HEK293 (cell line): Measurements from ENCODE around the gene GPHN.

Experiments used
- CTCF ChIA-PET: fragments of 350-600 bp; formaldehyde crosslinking; extraction: SDS; loops from one replicate; lab custom pipeline; 2021; ENCODE audit warnings: antibody characterized with exemption; lab: Yijun Ruan, JAX
- POLR2A ChIA-PET: fragments of 300-600 bp; formaldehyde crosslinking; extraction: SDS; loops from one replicate; lab custom pipeline; 2020; ENCODE audit warnings: antibody characterized with exemption, inconsistent platforms; lab: Yijun Ruan, JAX
- H3K27ac ChIP-seq: fragments of 200-500 bp; sonication (Bioruptor generic); 2 replicates; pipeline ENCODE4 v1.5.1; 2014; ENCODE audit warnings: low read depth, low read length, control low read depth, inconsistent platforms; ENCODE audit errors: extremely low read depth
- H3K36me3 ChIP-seq, 2 experiments: fragments of 200-500 bp in 1 of 2; sonication (Bioruptor generic) in 1 of 2; 1 replicate in 1 of 2; 2 replicates in 1 of 2; pipeline ENCODE4 v1.5.1; 2014 to 2017; ENCODE audit warnings: inconsistent platforms in 2 of 2, low read length in 2 of 2; ENCODE audit not compliant: control insufficient read depth in 2 of 2, insufficient read depth in 1 of 2
- H3K4me1 ChIP-seq: fragments of 200-500 bp; sonication (Bioruptor generic); 2 replicates; pipeline ENCODE4 v1.5.1; 2014; ENCODE audit warnings: mild to moderate bottlenecking, low read length, inconsistent platforms; ENCODE audit not compliant: control insufficient read depth, insufficient read depth
- H3K4me3 ChIP-seq: 2 replicates; pipeline ENCODE4 v1.5.1; 2011; ENCODE audit warnings: low read depth, mild to moderate bottlenecking, control low read depth, low read length, moderate library complexity
- H3K9me3 ChIP-seq: fragments of 200-500 bp; sonication (Bioruptor generic); 2 replicates; pipeline ENCODE4 v1.5.1; 2014; ENCODE audit warnings: low read depth, low read length, inconsistent platforms; ENCODE audit not compliant: control insufficient read depth, insufficient read depth
- HOXC10 ChIP-seq: sonication (generic); formaldehyde crosslinking; IDR thresholded peaks from 2 replicates; pipeline ENCODE4 v1.8.1; 2023; ENCODE audit warnings: mild to moderate bottlenecking, missing genetic modification reagents
- KLF9 ChIP-seq: fragments of 450-650 bp; formaldehyde crosslinking; IDR thresholded peaks from 2 replicates; pipeline ENCODE4 v1.5.1; 2016; ENCODE audit warnings: missing biosample characterization, missing genetic modification characterization, low read depth
- OVOL3 ChIP-seq: fragments of 450-650 bp; formaldehyde crosslinking; IDR thresholded peaks from 2 replicates; pipeline ENCODE4 v1.5.1; 2016; ENCODE audit warnings: missing biosample characterization, missing genetic modification characterization
- PRDM6 ChIP-seq: fragments of 450-650 bp; formaldehyde crosslinking; IDR thresholded peaks from 2 replicates; pipeline ENCODE4 v1.5.1; 2017; ENCODE audit warnings: missing biosample characterization, missing genetic modification characterization
- REPIN1 ChIP-seq: fragments of 450-650 bp; formaldehyde crosslinking; IDR thresholded peaks from 2 replicates; pipeline ENCODE4 v1.5.1; 2017; ENCODE audit warnings: missing biosample characterization, missing genetic modification characterization, low read depth
- REST ChIP-seq: fragments of 450-650 bp; formaldehyde crosslinking; IDR thresholded peaks from 2 replicates; pipeline ENCODE4 v1.5.1; 2016; ENCODE audit warnings: missing biosample characterization, missing genetic modification characterization
- ZBTB1 ChIP-seq: fragments of 450-650 bp; formaldehyde crosslinking; IDR thresholded peaks from 2 replicates; pipeline ENCODE4 v1.5.1; 2016; ENCODE audit warnings: missing biosample characterization, missing genetic modification characterization
- ZNF114 ChIP-seq: fragments of 450-650 bp; formaldehyde crosslinking; IDR thresholded peaks from 2 replicates; pipeline ENCODE4 v1.5.0; 2017; ENCODE audit warnings: missing biosample characterization, missing genetic modification characterization
- ZNF324 ChIP-seq: fragments of 450-650 bp; formaldehyde crosslinking; IDR thresholded peaks from 2 replicates; pipeline ENCODE4 v1.5.1; 2016; ENCODE audit warnings: missing biosample characterization, missing genetic modification characterization
- ZNF433 ChIP-seq: fragments of 450-650 bp; formaldehyde crosslinking; IDR thresholded peaks from 2 replicates; pipeline ENCODE4 v1.5.1; 2016; ENCODE audit warnings: missing biosample characterization, missing genetic modification characterization, low read depth
- ZNF473 ChIP-seq: fragments of 450-650 bp; formaldehyde crosslinking; IDR thresholded peaks from 2 replicates; pipeline ENCODE4 v1.5.1; 2017; ENCODE audit warnings: missing biosample characterization, missing genetic modification characterization
- ZNF548 ChIP-seq: fragments of 450-650 bp; formaldehyde crosslinking; IDR thresholded peaks from 2 replicates; pipeline ENCODE4 v1.5.1; 2016; ENCODE audit warnings: missing biosample characterization, missing genetic modification characterization
- ZNF677 ChIP-seq: fragments of 450-650 bp; IDR thresholded peaks from 2 replicates; pipeline ENCODE4 v1.5.0; 2018; ENCODE audit warnings: missing biosample characterization, mild to moderate bottlenecking, missing genetic modification characterization, moderate library complexity
- ZNF792 ChIP-seq: fragments of 450-650 bp; formaldehyde crosslinking; IDR thresholded peaks from 2 replicates; pipeline ENCODE4 v1.5.1; 2016; ENCODE audit warnings: missing biosample characterization, missing genetic modification characterization
- ZNF837 ChIP-seq: fragments of 450-650 bp; formaldehyde crosslinking; IDR thresholded peaks from 2 replicates; pipeline ENCODE4 v1.5.1; 2016; ENCODE audit warnings: missing biosample characterization, missing genetic modification characterization
- ZSCAN5A ChIP-seq: fragments of 450-650 bp; formaldehyde crosslinking; IDR thresholded peaks from 2 replicates; pipeline ENCODE4 v1.5.1; 2016; ENCODE audit warnings: missing biosample characterization, missing genetic modification characterization
- TF ChIP-seq, protein P1 (sequence below): fragments of 450-650 bp; formaldehyde crosslinking; IDR thresholded peaks from 2 replicates; pipeline ENCODE4 v1.5.1; 2017; ENCODE audit warnings: missing biosample characterization, missing genetic modification characterization
- TF ChIP-seq, protein P2 (sequence below): fragments of 450-650 bp; formaldehyde crosslinking; IDR thresholded peaks from 2 replicates; pipeline ENCODE4 v1.5.1; 2016; ENCODE audit warnings: missing biosample characterization, missing genetic modification characterization

GPHN gene

GRCh38 chr14:67151082-67151666 is 643.2 kb downstream of the GPHN start:
- H3K9me3 ChIP-seq, result no peaks in the 10 kb centered on the region
- H3K4me3 ChIP-seq, result no peak overlapping the region
- H3K4me1 ChIP-seq, result peaks cover 6% of the 10 kb centered on the region; the same call in 1 of the 2 replicates
- H3K27ac ChIP-seq, result no peak overlapping the region
- TF ChIP-seq PRDM6 (tag by site-specific recombination), result peak; percentile 53
- no peak for TF ChIP-seq OVOL3 (tag by site-specific recombination)
- TF ChIP-seq, protein P1, sequence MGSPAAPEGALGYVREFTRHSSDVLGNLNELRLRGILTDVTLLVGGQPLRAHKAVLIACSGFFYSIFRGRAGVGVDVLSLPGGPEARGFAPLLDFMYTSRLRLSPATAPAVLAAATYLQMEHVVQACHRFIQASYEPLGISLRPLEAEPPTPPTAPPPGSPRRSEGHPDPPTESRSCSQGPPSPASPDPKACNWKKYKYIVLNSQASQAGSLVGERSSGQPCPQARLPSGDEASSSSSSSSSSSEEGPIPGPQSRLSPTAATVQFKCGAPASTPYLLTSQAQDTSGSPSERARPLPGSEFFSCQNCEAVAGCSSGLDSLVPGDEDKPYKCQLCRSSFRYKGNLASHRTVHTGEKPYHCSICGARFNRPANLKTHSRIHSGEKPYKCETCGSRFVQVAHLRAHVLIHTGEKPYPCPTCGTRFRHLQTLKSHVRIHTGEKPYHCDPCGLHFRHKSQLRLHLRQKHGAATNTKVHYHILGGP (tag by site-specific recombination), result 0 out of 2 replicates have a peak, but pooled peaks have one; percentile 33
- H3K36me3 ChIP-seq, result no peaks in the 10 kb centered on the region
- POLR2A ChIA-PET, result no interaction called here
- CTCF ChIA-PET, result interaction anchor here (0.7 kb wide), 1 partner anchor 154 kb away, joined by 5 read pairs; no protein-coding TSS in a partner anchor

DNA sequence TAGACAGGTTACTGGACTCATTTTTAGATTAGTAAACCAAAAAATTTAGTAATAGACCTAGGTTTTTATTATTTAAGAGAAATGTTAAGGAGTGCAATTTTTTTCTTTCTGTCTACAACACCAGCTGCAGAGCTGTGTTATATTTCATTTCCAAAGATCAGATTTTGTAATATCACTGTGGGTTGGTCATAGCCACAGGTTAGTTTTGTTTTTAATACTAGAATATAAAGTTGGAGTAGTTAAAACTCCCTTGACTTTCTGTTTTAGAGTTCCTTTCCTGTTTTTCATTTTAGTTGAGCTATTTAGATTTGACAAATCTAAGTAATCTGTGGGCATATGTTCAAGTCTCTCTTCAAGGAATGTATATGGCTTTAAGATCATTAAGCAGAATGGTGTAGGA is 650.6 kb downstream of the GPHN start:
- no peaks in the 10 kb centered on the region for H3K4me1 ChIP-seq
- no peaks in the 10 kb centered on the region for H3K36me3 ChIP-seq
- POLR2A ChIA-PET, result no interaction called here
- CTCF ChIA-PET, result interaction anchor here (0.7 to 1.0 kb wide), 2 partner anchors 177 to 202 kb away, joined by 3 read pairs; partner anchors contain the start of gene EIF2S1
- H3K9me3 ChIP-seq, result no peaks in the 10 kb centered on the region
- no peak for TF ChIP-seq ZNF114 (tag by site-specific recombination)
- no peak for TF ChIP-seq ZNF548 (tag by site-specific recombination)
- TF ChIP-seq ZSCAN5A (tag by site-specific recombination), result no peak
- no peak for TF ChIP-seq ZNF837 (tag by site-specific recombination)
- TF ChIP-seq REPIN1, result no peak
- TF ChIP-seq KLF9, result no peak
- no peak for TF ChIP-seq ZBTB1 (tag by site-specific recombination)
- TF ChIP-seq, protein P2, sequence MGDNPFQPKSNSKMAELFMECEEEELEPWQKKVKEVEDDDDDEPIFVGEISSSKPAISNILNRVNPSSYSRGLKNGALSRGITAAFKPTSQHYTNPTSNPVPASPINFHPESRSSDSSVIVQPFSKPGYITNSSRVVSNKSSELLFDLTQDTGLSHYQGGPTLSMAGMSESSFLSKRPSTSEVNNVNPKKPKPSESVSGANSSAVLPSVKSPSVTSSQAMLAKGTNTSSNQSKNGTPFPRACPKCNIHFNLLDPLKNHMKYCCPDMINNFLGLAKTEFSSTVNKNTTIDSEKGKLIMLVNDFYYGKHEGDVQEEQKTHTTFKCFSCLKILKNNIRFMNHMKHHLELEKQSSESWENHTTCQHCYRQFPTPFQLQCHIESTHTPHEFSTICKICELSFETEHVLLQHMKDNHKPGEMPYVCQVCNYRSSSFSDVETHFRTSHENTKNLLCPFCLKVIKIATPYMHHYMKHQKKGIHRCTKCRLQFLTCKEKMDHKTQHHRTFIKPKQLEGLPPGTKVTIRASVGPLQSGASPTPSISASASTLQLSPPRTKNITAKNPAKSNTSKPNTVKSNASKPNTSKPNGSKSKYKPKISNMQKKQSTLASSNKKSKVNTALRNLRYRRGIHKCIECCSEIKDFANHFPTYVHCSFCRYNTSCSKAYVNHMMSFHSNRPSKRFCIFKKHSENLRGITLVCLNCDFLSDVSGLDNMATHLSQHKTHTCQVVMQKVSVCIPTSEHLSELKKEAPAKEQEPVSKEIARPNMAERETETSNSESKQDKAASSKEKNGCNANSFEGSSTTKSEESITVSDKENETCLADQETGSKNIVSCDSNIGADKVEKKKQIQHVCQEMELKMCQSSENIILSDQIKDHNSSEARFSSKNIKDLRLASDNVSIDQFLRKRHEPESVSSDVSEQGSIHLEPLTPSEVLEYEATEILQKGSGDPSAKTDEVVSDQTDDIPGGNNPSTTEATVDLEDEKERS (tag by site-specific recombination), result no peak
- no peak for TF ChIP-seq ZNF433 (tag by site-specific recombination)
- TF ChIP-seq ZNF792, result no peak
- TF ChIP-seq HOXC10 (CRISPR knock-in tag), result no peak
- TF ChIP-seq REST, result no peak
- TF ChIP-seq ZNF324, result no peak
- no peak for TF ChIP-seq ZNF473
- no peak for TF ChIP-seq ZNF677 (tag by site-specific recombination)
- TF ChIP-seq, all 188 proteins: peak for 0
- H3K27ac ChIP-seq, result no peak overlapping the region
- no peak overlapping the region for H3K4me3 ChIP-seq
